CD4-positive, alpha-beta T cell treated with Interleukin-4 for 1 hour (primary cell): Measurements from ENCODE around the gene TBC1D16.
A peak's percentile ranks its signal among the peaks of the same experiment; 100 is the strongest.
"Not testable (repeated sequence)": the region's sequence is repeated elsewhere in the genome, so short reads cannot be mapped to it uniquely, and the experiment has no call there.

ENCODE experiments used
- DNase-seq, 2 donors: peaks; one replicate each; pipeline ENCODE4 v3.0.0-alpha.2; 2020 to 2022

Gene TBC1D16

GRCh38 chr17:80051681-80052080, 16.0 kb upstream of the TBC1D16 start:
- DNase-seq = no peak

DNA sequence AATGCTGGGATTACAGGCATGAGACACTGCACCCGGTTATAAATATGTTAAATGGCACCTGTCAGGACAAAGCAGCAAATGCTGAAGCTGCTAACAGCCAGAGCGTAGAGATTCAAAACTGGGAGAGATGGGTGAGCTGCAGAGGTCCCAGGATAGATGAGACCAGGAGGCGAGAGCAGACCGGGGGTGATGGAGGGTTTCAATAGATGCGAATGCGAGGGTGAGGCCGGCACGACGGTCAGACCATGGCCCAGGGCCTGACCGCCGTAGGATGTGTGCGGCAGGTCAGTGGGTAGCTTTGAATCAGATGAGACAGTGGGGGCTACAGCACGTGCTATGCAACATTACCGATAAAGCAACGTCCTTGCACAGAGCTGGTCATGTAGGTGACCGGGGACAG, 15.0 kb upstream of the TBC1D16 start:
- DNase-seq = no peak

DNA sequence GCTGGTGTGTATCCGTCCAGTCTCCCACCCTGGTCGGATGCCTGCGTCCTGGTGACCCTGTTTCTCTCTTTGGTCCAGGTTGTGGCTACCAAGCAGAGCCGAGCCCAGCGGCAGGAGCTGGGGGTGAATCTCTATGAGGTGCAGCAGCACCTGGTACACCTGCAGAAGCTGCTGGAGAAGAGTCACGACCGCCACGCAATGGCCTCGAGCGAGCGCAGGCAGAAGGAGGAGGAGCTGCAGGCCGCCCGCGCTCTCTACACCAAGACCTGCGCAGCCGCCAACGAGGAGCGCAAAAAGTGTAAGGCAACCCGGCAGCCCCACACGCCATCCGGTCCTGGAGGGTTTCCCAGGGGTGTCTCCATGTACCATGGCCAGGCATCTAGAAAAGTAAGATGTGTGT, 14.3 kb upstream of the TBC1D16 start:
- no peak for DNase-seq

DNA sequence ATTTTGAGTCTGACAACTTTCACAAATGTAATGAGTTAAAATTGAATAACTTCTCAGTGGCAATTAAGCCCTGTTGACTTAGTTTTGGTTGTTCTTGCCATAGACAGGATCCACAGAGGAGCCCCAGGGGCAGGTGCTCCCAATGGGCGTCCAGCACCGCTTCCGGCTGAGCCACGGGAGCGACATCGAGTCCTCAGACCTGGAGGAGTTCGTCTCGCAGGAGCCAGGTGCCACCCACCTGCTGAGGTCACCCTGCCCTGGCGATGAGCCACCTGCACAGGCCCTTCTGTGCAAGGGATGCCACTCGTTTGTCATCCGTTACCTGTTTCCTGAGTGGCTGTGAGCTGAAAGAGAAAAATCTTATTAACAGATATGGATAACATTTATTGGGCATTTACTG, 11.5 kb upstream of the TBC1D16 start:
- DNase-seq = no peak

DNA sequence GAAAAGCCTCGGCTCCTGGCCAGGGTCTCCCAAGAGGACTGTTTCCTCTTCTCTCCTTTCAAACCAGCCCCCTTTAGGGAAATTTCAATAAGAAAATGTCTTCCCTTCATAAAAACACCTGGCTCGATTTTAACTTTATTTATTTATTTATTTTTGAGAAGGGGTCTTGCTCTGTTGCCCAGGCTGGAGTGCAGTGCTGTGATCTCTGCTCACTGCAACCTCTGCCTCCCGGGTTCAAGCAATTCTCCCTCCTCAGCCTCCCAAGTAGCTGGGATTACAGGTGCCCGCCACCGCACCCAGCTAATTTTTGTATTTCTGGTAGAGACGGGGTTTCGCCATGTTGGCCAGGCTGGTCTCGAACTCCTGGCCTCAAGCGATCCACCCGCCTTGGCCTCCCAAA, 11.0 kb upstream of the TBC1D16 start:
- not testable (repeated sequence) for DNase-seq

DNA sequence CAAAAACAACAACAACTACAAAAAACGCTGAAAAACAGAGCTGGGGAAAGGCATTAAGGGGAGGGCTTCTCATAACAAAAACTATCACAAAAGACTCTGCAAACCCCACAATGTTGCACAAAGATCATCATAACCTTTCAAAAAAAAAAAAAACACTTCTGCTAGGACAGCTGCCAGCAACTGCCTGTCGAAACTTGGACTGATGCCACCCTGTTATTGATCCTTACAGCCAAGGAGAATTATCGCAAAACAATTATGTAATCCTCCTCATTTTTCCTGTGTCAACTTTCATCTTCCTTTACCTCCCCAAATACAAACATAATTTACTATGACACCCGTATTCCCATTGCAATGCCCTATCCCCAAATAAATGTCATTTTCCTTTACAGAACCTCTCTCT, 10.0 kb upstream of the TBC1D16 start:
- DNase-seq = no peak

DNA sequence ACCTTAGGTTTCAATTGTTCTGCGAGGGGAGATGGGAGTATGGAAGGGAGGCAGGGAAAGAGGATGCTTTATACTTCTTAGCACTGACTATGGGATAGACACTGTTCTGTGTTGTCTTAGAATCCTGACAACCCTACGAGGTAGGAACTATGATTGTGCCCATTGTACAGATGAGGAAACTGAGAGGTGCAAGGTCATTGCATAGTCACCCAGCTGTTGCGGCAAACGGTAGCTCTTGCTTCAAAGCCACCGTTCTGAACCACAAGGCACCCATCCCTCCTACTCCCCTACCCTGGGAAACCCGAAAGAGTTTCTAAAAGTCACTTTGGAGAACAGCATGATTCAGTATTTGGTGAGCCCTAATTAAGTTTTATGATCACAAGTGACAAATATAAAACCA, 8.3 kb upstream of the TBC1D16 start:
- DNase-seq = no peak

DNA sequence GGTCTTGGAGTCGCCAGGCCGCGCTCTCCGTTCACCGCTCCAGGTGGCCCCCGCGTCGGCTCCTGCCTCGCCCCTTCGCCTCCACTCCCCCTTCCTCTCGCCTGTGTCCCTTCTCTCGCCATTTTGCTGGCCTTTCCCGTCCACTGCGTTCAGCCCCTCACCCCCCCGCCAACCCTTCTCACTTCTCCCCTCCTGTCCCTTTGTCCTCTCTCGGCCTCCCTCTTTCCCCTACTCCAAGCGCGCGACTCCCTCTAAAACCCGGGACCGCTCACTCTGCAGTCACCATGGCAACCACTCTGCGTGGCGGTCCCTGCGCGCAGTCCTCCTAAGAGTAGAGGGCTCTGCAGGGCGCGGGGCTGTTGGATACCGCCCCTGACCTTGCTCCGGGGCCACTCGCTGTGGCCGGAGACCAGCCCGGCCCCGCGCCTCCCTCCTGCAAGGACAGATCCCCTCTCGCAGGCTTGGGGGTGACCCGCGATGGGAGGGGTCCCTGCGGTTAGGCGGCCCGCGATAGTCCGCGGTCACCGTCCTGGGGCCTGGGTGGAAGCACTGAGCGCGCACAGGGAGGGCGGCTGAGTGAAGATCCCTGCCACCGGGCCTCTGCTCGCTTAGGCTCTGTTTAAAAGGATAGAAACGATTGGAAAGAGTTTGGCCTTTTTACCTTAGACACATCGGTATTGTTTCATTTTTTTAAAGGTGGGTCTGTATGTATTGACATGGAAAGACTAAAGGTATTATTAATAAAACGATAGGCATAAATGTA, 1.2 kb upstream of the TBC1D16 start:
- peak; percentile 7 to 35 for DNase-seq

DNA sequence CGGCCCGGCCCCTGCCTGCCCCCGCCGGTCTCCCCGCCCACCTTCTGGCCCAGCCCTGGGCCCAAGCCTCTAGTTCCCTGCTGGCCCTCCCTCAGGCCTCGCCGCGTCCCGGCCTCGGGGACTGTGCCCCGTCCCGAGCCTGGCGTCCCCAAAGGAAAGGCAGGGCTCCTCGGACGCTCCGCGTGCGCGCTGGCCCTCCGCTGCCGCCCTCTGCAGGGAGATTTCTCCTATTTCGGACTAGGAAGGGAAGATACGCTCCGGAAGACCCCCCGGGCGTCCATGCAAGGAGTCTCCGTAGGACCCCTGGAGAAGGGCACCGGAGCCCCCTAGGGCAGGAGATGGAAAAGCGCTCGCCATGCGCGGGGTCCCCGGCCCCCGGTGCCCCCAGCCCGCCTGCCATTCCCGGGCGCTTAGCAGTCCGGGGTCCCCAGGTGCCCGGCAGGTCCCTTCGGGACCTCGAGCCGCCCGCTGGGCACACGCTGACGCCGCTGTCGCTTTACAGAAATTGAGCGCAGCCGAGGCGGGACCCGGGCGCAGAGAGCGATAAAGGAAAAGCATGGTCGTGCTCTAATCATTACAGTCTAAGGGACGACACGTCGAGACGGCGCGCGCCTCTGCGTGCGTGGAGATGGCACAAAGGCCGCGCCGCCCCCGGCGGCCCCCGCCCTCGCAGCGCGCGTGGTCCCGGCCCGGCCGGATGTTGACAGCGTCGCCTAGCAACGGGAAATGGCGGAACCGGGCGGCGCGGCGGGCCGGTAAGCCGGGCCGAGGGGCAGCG, 454 bp upstream of the TBC1D16 start, which contains the start of gene CCDC40:
Gene CCDC40 (plus strand): TSS at position 706 of the 778 bp plus-strand sequence. CDS start 21 bp downstream, at position 727.
- peak; percentile 83 to 86 for DNase-seq

- DNase-seq = peak; percentile 67 to 72
These were observed 633 bp downstream of the TBC1D16 start for GRCh38 chr17:80034791-80035686.

DNA sequence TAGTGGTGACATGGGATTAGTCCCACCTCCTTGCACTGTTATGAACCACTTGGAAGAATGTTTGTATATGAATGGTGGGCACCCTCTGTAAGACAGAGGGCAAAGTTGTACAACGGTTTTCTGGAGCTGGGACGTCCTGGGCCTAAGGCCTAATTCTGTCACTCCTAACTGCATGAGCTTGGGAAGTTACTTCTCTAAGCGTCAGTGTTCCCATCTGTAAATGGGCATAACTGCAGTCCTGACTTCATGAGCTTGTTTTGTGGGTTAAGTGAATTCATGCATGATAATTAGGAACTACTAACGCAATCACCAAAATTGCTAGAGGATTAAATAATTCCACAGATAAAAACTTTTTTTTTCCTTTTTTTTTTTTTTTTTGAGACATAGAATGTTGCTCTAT, 1.8 kb downstream of the TBC1D16 start:
- DNase-seq = no peak

DNA sequence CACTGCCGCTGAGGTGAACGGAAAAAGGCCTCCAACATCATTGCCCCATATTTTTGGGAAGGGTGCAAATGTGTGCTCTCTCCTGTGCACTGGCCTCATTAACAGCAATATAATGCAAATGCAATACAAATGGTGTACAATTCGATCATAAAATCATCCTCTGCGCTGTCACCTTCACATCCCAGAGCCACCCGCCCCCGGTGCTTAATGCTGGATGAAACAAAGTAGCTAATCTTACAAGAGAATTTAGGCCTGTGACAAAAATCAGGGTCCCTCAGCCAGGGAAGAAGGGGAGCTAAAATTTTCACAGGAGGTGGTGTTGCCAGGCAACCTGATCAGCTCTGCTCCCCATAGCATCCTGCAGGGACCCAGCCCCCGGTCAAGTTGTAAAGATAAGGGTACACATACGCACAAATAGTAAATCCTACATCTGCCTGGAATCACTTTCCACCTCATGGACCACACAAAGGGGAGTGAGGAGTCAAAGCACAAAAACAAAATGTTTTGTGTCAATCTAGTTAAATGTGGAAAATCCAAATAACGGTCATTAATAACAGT, 3.0 kb downstream of the TBC1D16 start:
- no peak for DNase-seq

DNA sequence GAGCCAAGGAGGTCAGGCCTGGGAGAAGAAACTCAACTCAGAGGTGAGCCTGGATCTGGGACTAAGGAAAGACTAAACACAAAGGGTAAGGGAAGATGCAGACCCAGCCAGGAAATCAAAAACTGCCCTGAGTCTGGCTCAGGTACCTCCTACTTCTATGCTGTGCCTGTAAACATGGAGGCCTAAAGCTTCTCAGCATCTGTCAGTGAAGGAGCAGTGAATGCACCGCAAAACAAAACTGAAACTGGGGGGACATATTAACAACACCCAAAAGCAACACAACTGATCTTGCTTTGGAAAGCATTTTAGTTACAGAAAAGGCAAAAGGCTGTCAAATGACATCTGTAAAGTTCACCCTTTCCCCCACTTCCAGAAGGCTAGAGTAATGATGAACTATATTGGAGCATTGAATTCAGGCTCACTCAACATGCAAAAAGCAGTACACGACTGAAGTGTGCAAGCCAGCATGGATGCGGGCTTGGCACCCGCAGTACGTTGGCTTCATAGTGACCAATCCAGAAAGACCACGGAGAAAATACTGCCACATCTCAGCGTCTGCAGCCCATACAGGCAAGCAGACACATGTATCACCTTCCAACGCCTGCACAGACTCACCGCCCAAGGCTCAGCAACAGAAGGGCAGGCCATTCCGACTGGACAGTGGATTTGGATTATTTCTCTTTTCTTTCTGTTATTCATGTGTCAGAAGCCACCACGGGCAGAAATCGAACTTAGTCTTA, 3.8 kb downstream of the TBC1D16 start:
- no peak for DNase-seq

- DNase-seq = no peak
These were observed 4.8 kb downstream of the TBC1D16 start for GRCh38 chr17:80030730-80031410.

DNA sequence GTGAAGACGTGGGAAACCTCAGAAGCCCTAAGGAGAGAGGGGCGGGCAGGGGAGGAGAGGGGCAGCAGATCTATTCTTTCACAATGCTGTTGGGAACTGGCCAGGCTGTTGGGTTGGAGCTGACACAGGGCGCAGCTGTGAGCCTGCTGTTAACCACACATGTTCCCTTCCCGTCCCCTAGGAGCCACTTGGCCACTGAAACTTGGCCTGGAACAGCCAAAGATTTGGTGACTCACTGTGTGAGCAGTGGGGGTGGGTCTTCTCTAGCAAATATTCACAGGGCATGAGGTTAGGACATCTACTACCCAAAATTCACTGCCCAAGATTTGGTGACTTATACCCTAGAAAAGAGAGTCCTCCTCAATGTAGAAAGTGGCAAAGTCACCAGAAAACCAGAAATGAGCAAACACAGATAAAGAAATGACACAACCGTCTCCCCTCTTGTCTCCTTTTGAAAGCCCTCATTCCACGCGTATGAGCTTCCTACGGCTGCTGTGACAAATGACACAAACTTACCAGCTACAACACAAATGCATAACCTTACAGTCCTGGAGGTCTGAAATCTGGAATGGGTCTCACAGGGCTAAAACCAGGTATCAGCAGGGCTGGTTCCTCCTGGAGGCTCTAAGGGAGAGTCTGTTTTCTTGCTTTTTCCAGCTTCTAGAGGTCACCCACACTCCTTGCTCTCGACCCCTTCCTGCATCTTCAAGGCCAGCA, 6.3 kb downstream of the TBC1D16 start:
- no peak for DNase-seq

- no peak for DNase-seq
These were observed 7.6 kb downstream of the TBC1D16 start for GRCh38 chr17:80028030-80028429.

GRCh38 chr17:80027043-80027435, 8.6 kb downstream of the TBC1D16 start:
- no peak for DNase-seq

DNA sequence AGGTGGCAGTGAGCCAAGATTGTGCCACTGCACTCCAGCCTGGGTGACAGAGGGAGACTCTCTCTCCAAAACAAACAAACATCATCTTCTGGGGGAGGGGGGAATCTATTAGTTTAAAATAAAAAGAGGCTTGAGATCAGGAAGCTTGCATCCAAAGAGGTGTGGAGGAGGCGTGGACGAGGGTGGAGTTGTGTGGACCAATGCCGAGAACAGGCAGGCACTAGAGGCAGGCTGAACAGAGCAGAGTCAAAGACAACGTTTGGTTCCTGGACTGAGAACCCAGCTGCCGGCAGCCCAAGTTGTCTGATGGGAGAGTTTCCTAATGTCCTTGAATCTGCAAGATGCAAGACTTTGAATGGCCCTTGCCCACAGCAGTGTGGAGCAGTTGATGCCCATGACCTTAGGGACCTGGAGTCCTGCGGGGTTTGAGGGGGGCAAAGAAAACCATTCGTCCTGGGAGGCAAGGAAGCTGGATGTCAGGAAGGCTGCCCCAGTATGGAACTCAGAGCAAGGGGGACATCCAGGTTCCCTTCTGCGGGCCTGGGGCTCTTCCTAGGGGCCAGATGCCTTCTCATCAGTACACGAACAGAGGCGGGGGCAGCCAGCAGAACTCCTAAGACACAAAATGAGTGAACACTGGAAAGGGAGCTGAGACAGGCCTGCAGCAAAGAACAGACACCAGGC, 9.2 kb downstream of the TBC1D16 start:
- no peak for DNase-seq

DNA sequence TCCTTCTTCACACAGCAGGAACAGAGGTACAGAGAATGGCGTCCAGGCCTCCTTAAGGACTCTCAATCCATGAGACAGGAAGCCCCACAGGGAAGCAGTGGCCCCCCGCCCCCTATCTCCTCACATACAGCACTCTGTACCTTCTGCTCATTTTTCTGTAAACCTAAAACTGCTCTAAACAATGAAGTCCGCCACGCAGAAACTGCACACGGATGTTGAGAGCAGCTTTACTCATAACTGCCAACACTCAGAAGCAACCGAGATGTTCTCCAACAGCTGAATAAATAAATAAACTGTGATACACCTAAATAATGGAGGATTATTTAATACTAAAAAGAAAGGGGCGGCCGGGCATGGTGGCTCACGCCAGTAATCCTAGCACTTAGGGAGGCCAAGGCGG, 9.9 kb downstream of the TBC1D16 start:
- DNase-seq = no peak

GRCh38 chr17:80025140-80025539, 10.5 kb downstream of the TBC1D16 start:
- DNase-seq = no peak
